ENCODE measurements around the gene CUBN.

CUBN gene

GRCh38 chr10:16966991-16967865 is 162.4 kb downstream of the CUBN start:
- H3K27me3 ChIP-seq: no peaks in the 10 kb centered on the region
- intact Hi-C loops (cut with DNase I; ENCODE audit: low total_unique reads): no loop called here
- H3K9me3 ChIP-seq: no peaks in the 10 kb centered on the region
- no peaks in the 10 kb centered on the region for H3K36me3 ChIP-seq
- no peak for TF ChIP-seq CTCF (IDR thresholded peaks at IDR 0.05)
- no peak overlapping the region for H3K4me3 ChIP-seq
- H3K4me1 ChIP-seq: peaks cover 0 to 29% (median 21%) of the 10 kb centered on the region in 4 donors
- H3K27ac ChIP-seq: peak overlapping the region; percentile 45 to 52
- DNase-seq: no peak

GRCh38 chr10:16965740-16966447 is 163.7 kb downstream of the CUBN start:
- intact Hi-C loops (cut with DNase I; ENCODE audit: low total_unique reads): no loop called here
- Histone ChIP-seq H3K4me1 (peaks cover 0 to 29% (median 21%) of the 10 kb centered on the region in 4 donors), H3K9me3 (no peaks in the 10 kb centered on the region), H3K4me3 (no peak overlapping the region), H3K27ac (no peak overlapping the region), H3K27me3 (no peaks in the 10 kb centered on the region), H3K36me3 (no peaks in the 10 kb centered on the region)
- no peak for TF ChIP-seq CTCF (IDR thresholded peaks at IDR 0.05)
- DNase-seq: no peak

GRCh38 chr10:16965344-16965616 is 164.3 kb downstream of the CUBN start:
- H3K27me3 ChIP-seq: no peaks in the 10 kb centered on the region
- intact Hi-C loops (cut with DNase I; ENCODE audit: low total_unique reads): no loop called here
- no peak overlapping the region for H3K27ac ChIP-seq
- peaks cover 0 to 29% (median 21%) of the 10 kb centered on the region in 4 donors for H3K4me1 ChIP-seq
- no peak overlapping the region for H3K4me3 ChIP-seq
- H3K9me3 ChIP-seq: no peaks in the 10 kb centered on the region
- H3K36me3 ChIP-seq: no peaks in the 10 kb centered on the region
- no peak for TF ChIP-seq CTCF (IDR thresholded peaks at IDR 0.05)
- no peak for DNase-seq

- intact Hi-C loops (cut with DNase I; ENCODE audit: low total_unique reads): no loop called here
Observed at GRCh38 chr10:16964576-16965343, 164.9 kb downstream of the CUBN start.

More at GRCh38 chr10:16964576-16965343, 164.9 kb downstream of the CUBN start:
- DNase-seq: no peak
- peaks cover 0 to 29% (median 21%) of the 10 kb centered on the region in 4 donors for H3K4me1 ChIP-seq
- no peak for TF ChIP-seq CTCF (IDR thresholded peaks at IDR 0.05)
- H3K27me3 ChIP-seq: no peaks in the 10 kb centered on the region
- no peak overlapping the region for H3K4me3 ChIP-seq
- H3K9me3 ChIP-seq: no peaks in the 10 kb centered on the region
- no peaks in the 10 kb centered on the region for H3K36me3 ChIP-seq
- no peak overlapping the region for H3K27ac ChIP-seq
